HCT116 (cell line): ENCODE data around the gene SPATA21. TPM values are rescaled to one million over a fixed set of nuclear protein-coding genes. Genes with fewer than 3 reads are reported as not detected.

Experiments
- ATAC-seq: fragments of 200-7000 bp; cut with Tn5 transposase; 2 replicates; pipeline ENCODE4 v1.9.1; 2020; ENCODE audit warnings: mild to moderate bottlenecking, moderate library complexity
- BruUV-seq: library from RNA; stranded (reverse); fragments of 400-500 nt; replicated peaks from 2 replicates; lab custom pipeline; 2021; lab: Mats Ljungman, UMichigan
- CTCF ChIA-PET: fragments of 300-600 bp; sonication (Branson Sonifier 250); formaldehyde crosslinking; loops from one replicate; lab custom pipeline; 2021; ENCODE audit warnings: antibody characterized with exemption; lab: Charles Lee
- POLR2A ChIA-PET: fragments of 300-600, 350-600 bp; sonication (Branson Sonifier 250); formaldehyde crosslinking; loops from one replicate; lab custom pipeline; 2021; ENCODE audit warnings: antibody characterized with exemption; lab: Charles Lee
- RAD21 ChIA-PET, 2 experiments: fragments of 300-600 bp; sonication (Branson Sonifier 250); formaldehyde crosslinking; loops; one replicate each; lab custom pipeline; 2023; ENCODE audit warnings: low total read pairs in 2 of 2; ENCODE audit not compliant: uncharacterized antibody in 2 of 2, unreplicated experiment in 2 of 2, low non-redundant PET in 1 of 2; lab: Charles Lee
- DNase-seq: peaks from one replicate; pipeline ENCODE4 v3.0.0-alpha.2; 2010; ENCODE audit warnings: low read depth, low spot score
- H2AFZ ChIP-seq: fragments of 200-600 bp; shearing (Covaris generic), sonication (generic); 2 replicates; pipeline ENCODE4 v1.6.1; 2017; ENCODE audit warnings: low read depth, mixed run types, mixed read lengths, antibody characterized with exemption, low read length; ENCODE audit not compliant: poor library complexity, severe bottlenecking
- H3K27ac ChIP-seq: 2 replicates; pipeline ENCODE4 v1.5.1; 2012; ENCODE audit warnings: low read depth, low read length
- H3K27me3 ChIP-seq: fragments of 200-600 bp; sonication (generic); 2 replicates; pipeline ENCODE4 v1.6.1; 2016; ENCODE audit warnings: mixed run types, low read length, mixed read lengths; ENCODE audit not compliant: insufficient read depth
- H3K36me3 ChIP-seq, 2 experiments: fragments of 200-500 bp in 1 of 2; fragments of 200-600 bp in 1 of 2; sonication (Bioruptor generic) in 1 of 2; sonication (generic) in 1 of 2; 2 replicates each; pipeline versions ENCODE4 v1.5.1 to v1.6.1; 2014 to 2016; ENCODE audit warnings: low read length in 2 of 2, inconsistent platforms in 1 of 2, mixed read lengths in 1 of 2, mixed run types in 1 of 2; ENCODE audit not compliant: insufficient read depth in 2 of 2, control insufficient read depth in 1 of 2
- H3K4me1 ChIP-seq, 2 experiments: fragments of 200-600 bp in 1 of 2; sonication (generic) in 1 of 2; 2 replicates each; pipeline versions ENCODE4 v1.5.1 to v1.6.1; 2012 to 2017; ENCODE audit warnings: low read length in 2 of 2, inconsistent platforms in 1 of 2, mild to moderate bottlenecking in 1 of 2, mixed read lengths in 1 of 2, mixed run types in 1 of 2, moderate library complexity in 1 of 2; ENCODE audit not compliant: insufficient read depth in 2 of 2, control insufficient read depth in 1 of 2
- H3K4me2 ChIP-seq: fragments of 200-600 bp; sonication (generic); 2 replicates; pipeline ENCODE4 v1.6.1; 2017; ENCODE audit warnings: mixed run types, low read length, mixed read lengths
- H3K4me3 ChIP-seq, 2 experiments: fragments of 200-600 bp in 1 of 2; sonication (generic) in 1 of 2; replicated peaks in 1 of 2; 2 replicates each; pipeline ENCODE4 v1.5.1; 2011 to 2016; ENCODE audit warnings: low read length in 2 of 2, control low read depth in 1 of 2, low read depth in 1 of 2, mild to moderate bottlenecking in 1 of 2, mixed read lengths in 1 of 2, mixed run types in 1 of 2
- H3K79me2 ChIP-seq: fragments of 200-600 bp; sonication (generic); 2 replicates; pipeline ENCODE4 v1.6.1; 2017; ENCODE audit warnings: mild to moderate bottlenecking, mixed run types, low read length, moderate library complexity, mixed read lengths; ENCODE audit not compliant: insufficient read depth
- H3K9ac ChIP-seq: fragments of 200-600 bp; sonication (generic); 2 replicates; pipeline ENCODE4 v1.6.1; 2016; ENCODE audit warnings: low read length, mixed read lengths
- H3K9me2 ChIP-seq: fragments of 200-600 bp; sonication (generic), shearing (Covaris generic); 2 replicates; pipeline ENCODE4 v1.6.1; 2017; ENCODE audit warnings: mixed run types, mild to moderate bottlenecking, moderate library complexity; ENCODE audit not compliant: insufficient read depth
- H3K9me3 ChIP-seq, 2 experiments: fragments of 200-500 bp in 1 of 2; fragments of 200-600 bp in 1 of 2; sonication (Bioruptor generic) in 1 of 2; sonication (generic) in 1 of 2; 2 replicates each; pipeline ENCODE4 v1.6.1; 2014 to 2017; ENCODE audit warnings: low read length in 2 of 2, mixed read lengths in 2 of 2, inconsistent platforms in 1 of 2, low read depth in 1 of 2, mild to moderate bottlenecking in 1 of 2, mixed run types in 1 of 2, moderate library complexity in 1 of 2; ENCODE audit not compliant: control insufficient read depth in 1 of 2, insufficient read depth in 1 of 2
- H4K20me1 ChIP-seq: fragments of 200-600 bp; sonication (generic), shearing (Covaris generic); 2 replicates; pipeline ENCODE4 v1.6.1; 2017; ENCODE audit warnings: mixed run types, mild to moderate bottlenecking, moderate library complexity; ENCODE audit not compliant: insufficient read depth
- CBX3 ChIP-seq: IDR thresholded peaks from 2 replicates; pipeline ENCODE4 v1.6.1; 2012; ENCODE audit warnings: low read depth
- CEBPB ChIP-seq: IDR thresholded peaks from 2 replicates; pipeline ENCODE4 v1.6.1; 2012; ENCODE audit warnings: low read depth
- ELF1 ChIP-seq: IDR thresholded peaks from 2 replicates; pipeline ENCODE4 v1.6.1; 2012; ENCODE audit warnings: low read depth, borderline replicate concordance
- EZH2 ChIP-seq: fragments of 200-600 bp; sonication (generic); IDR thresholded peaks from 2 replicates; pipeline ENCODE4 v1.6.1; 2017; ENCODE audit warnings: antibody characterized with exemption, mixed run types
- EZH2phosphoT487 ChIP-seq: fragments of 200-600 bp; IDR thresholded peaks from 2 replicates; pipeline ENCODE4 v1.6.1; 2018; ENCODE audit warnings: antibody characterized with exemption, borderline replicate concordance
- FOSL1 ChIP-seq: IDR thresholded peaks from 2 replicates; pipeline ENCODE4 v1.6.1; 2012; ENCODE audit warnings: low read depth
- JUND ChIP-seq: IDR thresholded peaks from 2 replicates; pipeline ENCODE4 v1.6.1; 2012
- POLR2AphosphoS5 ChIP-seq: IDR thresholded peaks from 2 replicates; pipeline ENCODE4 v1.6.1; 2011; ENCODE audit warnings: mild to moderate bottlenecking, low read depth, low read length, moderate library complexity
- RAD21 ChIP-seq: IDR thresholded peaks from 2 replicates; pipeline ENCODE4 v1.6.1; 2012; ENCODE audit warnings: low read depth, mild to moderate bottlenecking
- REST ChIP-seq: IDR thresholded peaks from 2 replicates; pipeline ENCODE4 v1.6.1; 2012; ENCODE audit warnings: low read depth
- SP1 ChIP-seq: IDR thresholded peaks from 2 replicates; pipeline ENCODE4 v1.6.1; 2012; ENCODE audit warnings: low read depth
- SRF ChIP-seq: IDR thresholded peaks from 2 replicates; pipeline ENCODE4 v1.6.1; 2012; ENCODE audit warnings: low read depth
- TCF7L2 ChIP-seq: IDR thresholded peaks from 2 replicates; pipeline ENCODE4 v1.7.0; 2011; ENCODE audit warnings: borderline replicate concordance, inconsistent platforms; ENCODE audit not compliant: insufficient read depth, insufficient read length; ENCODE audit errors: extremely low read depth
- YY1 ChIP-seq: IDR thresholded peaks from 2 replicates; pipeline ENCODE4 v1.6.1; 2011; ENCODE audit warnings: low read length, low read depth, moderate library complexity, mild to moderate bottlenecking; ENCODE audit not compliant: insufficient replicate concordance; ENCODE audit errors: extremely low read depth
- ZFX ChIP-seq: fragments of 450-650 bp; IDR thresholded peaks from 2 replicates; pipeline ENCODE4 v1.6.1; 2017
- ZNF274 ChIP-seq: fragments of 200-500 bp; sonication (Bioruptor generic); IDR thresholded peaks from 2 replicates; pipeline ENCODE4 v1.6.1; 2014; ENCODE audit warnings: mild to moderate bottlenecking, low read depth, low read length, inconsistent platforms
- intact Hi-C: fragments of 100-400 bp; cut with micrococcal nuclease; formaldehyde crosslinking; loops from 2 replicates; pipeline ENCODE4 v1.10.0; 2022
- total RNA-seq: library from RNA; stranded (reverse); gene quantifications from one replicate; pipeline ENCODE4 v1.2.1, GENCODE V29; 2021; ENCODE audit not compliant: unreplicated experiment
- TF ChIP-seq, protein P1 (sequence below): IDR thresholded peaks from 2 replicates; pipeline ENCODE4 v1.6.1; 2012
- TF ChIP-seq, protein P2 (sequence below): IDR thresholded peaks from 2 replicates; pipeline ENCODE4 v1.6.1; 2012
- TF ChIP-seq, protein P3 (sequence below): IDR thresholded peaks from 2 replicates; pipeline ENCODE4 v1.6.1; 2011; ENCODE audit warnings: mild to moderate bottlenecking, low read length, moderate library complexity; ENCODE audit not compliant: insufficient replicate concordance; ENCODE audit errors: extremely low read depth

SPATA21 gene
- total RNA-seq, 1 experiment from 2014 or later: not detected

GRCh38 chr1:16442265-16442664, 5.0 kb upstream of the SPATA21 start:
- ATAC-seq: no peak
- TF ChIP-seq POLR2AphosphoS5 (no peak), SRF (no peak), TCF7L2 (no peak), SP1 (no peak), FOSL1 (no peak), EZH2phosphoT487 (no peak), RAD21 (no peak), YY1 (no peak), EZH2 (no peak), ZFX (no peak), CEBPB (no peak), REST (no peak), ELF1 (no peak), JUND (no peak), CBX3 (no peak), ZNF274 (no peak)
- TF ChIP-seq, protein P1, sequence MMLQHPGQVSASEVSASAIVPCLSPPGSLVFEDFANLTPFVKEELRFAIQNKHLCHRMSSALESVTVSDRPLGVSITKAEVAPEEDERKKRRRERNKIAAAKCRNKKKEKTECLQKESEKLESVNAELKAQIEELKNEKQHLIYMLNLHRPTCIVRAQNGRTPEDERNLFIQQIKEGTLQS: no peak
- TF ChIP-seq, protein P2, sequence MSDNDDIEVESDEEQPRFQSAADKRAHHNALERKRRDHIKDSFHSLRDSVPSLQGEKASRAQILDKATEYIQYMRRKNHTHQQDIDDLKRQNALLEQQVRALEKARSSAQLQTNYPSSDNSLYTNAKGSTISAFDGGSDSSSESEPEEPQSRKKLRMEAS: no peak
- TF ChIP-seq, protein P3, sequence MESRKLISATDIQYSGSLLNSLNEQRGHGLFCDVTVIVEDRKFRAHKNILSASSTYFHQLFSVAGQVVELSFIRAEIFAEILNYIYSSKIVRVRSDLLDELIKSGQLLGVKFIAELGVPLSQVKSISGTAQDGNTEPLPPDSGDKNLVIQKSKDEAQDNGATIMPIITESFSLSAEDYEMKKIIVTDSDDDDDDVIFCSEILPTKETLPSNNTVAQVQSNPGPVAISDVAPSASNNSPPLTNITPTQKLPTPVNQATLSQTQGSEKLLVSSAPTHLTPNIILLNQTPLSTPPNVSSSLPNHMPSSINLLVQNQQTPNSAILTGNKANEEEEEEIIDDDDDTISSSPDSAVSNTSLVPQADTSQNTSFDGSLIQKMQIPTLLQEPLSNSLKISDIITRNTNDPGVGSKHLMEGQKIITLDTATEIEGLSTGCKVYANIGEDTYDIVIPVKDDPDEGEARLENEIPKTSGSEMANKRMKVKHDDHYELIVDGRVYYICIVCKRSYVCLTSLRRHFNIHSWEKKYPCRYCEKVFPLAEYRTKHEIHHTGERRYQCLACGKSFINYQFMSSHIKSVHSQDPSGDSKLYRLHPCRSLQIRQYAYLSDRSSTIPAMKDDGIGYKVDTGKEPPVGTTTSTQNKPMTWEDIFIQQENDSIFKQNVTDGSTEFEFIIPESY: no peak
- TF ChIP-seq, all 23 proteins: peak for 0
- H3K4me2 ChIP-seq: no peak overlapping the region
- no peak overlapping the region for H2AFZ ChIP-seq
- H3K36me3 ChIP-seq: peaks cover 10 to 19% of the 10 kb centered on the region in 2 experiments; a peak in 3 of 4 replicates
- no peak for DNase-seq
- no peaks in the 10 kb centered on the region for H3K9me3 ChIP-seq
- no peak overlapping the region for H3K27ac ChIP-seq
- H4K20me1 ChIP-seq: no peaks in the 10 kb centered on the region
- ChIA-PET RAD21 (no interaction called here), CTCF (no interaction called here), POLR2A (no interaction called here)
- no peaks in the 10 kb centered on the region for H3K9me2 ChIP-seq
- H3K4me1 ChIP-seq: peaks cover 4 to 13% of the 10 kb centered on the region in 2 experiments; a peak in 3 of 4 replicates
- peaks cover 37% of the 10 kb centered on the region for H3K79me2 ChIP-seq
- intact Hi-C loops: no loop called here
- H3K4me3 ChIP-seq: no peak overlapping the region
- BruUV-seq: no TSS peak
- no peaks in the 10 kb centered on the region for H3K27me3 ChIP-seq
- no peak overlapping the region for H3K9ac ChIP-seq
